Panc1 (cell line): Measurements from ENCODE around the gene NPLOC4. TPM values are rescaled to one million over a fixed set of nuclear protein-coding genes. Genes with fewer than 3 reads are reported as not detected.
A peak's percentile ranks its signal among the peaks of the same experiment; 100 is the strongest.

Experiments
- ATAC-seq: fragments of 200-7000 bp; cut with Tn5 transposase; 2 replicates; pipeline ENCODE4 v1.9.1; 2020; ENCODE audit warnings: mild to moderate bottlenecking, moderate library complexity
- BruUV-seq: library from RNA; stranded (reverse); fragments of 400-500 nt; replicated peaks from 2 replicates; lab custom pipeline; 2021; lab: Mats Ljungman, UMichigan
- CTCF ChIA-PET: fragments of 300-600 bp; sonication (Branson Sonifier 250); formaldehyde crosslinking; loops from one replicate; lab custom pipeline; 2022; ENCODE audit warnings: antibody characterized with exemption; lab: Charles Lee
- POLR2A ChIA-PET: fragments of 300-600 bp; sonication (Branson Sonifier 250); formaldehyde crosslinking; loops from one replicate; lab custom pipeline; 2022; ENCODE audit warnings: antibody characterized with exemption; lab: Charles Lee
- DNase-seq: peaks from one replicate; pipeline ENCODE4 v3.0.0-alpha.2; 2010; ENCODE audit warnings: low read depth, low spot score
- H3K27ac ChIP-seq: 2 replicates; pipeline ENCODE4 v1.5.1; 2011; ENCODE audit warnings: mild to moderate bottlenecking, low read length, inconsistent platforms
- H3K27me3 ChIP-seq: fragments of 200-500 bp; sonication (Bioruptor generic); 2 replicates; pipeline ENCODE4 v1.6.0; 2014; ENCODE audit warnings: low read length, inconsistent platforms; ENCODE audit not compliant: control insufficient read depth, insufficient read depth
- H3K36me3 ChIP-seq: fragments of 200-500 bp; sonication (Bioruptor generic); 2 replicates; pipeline ENCODE4 v1.5.1; 2014; ENCODE audit warnings: inconsistent platforms, mild to moderate bottlenecking, low read length, moderate library complexity; ENCODE audit not compliant: control insufficient read depth, insufficient read depth
- H3K4me1 ChIP-seq: 2 replicates; pipeline ENCODE4 v1.5.1; 2011; ENCODE audit warnings: inconsistent platforms, mild to moderate bottlenecking, low read length, moderate library complexity; ENCODE audit not compliant: control insufficient read depth, insufficient read depth
- H3K4me3 ChIP-seq, 2 experiments: 2 replicates each; pipeline ENCODE4 v1.5.1; 2011 to 2012; ENCODE audit warnings: low read depth in 2 of 2, low read length in 2 of 2, mild to moderate bottlenecking in 2 of 2, inconsistent platforms in 1 of 2, moderate library complexity in 1 of 2
- H3K9me3 ChIP-seq: fragments of 200-500 bp; sonication (Bioruptor generic); 2 replicates; pipeline ENCODE4 v1.5.1; 2014; ENCODE audit warnings: low read depth, mild to moderate bottlenecking, inconsistent platforms, low read length, moderate library complexity; ENCODE audit not compliant: control insufficient read depth, insufficient read depth
- CTCF ChIP-seq: fragments of 450-650 bp; IDR thresholded peaks from 2 replicates; pipeline ENCODE4 v1.5.1; 2017; ENCODE audit warnings: mild to moderate bottlenecking
- POLR2AphosphoS5 ChIP-seq: IDR thresholded peaks from 2 replicates; pipeline ENCODE4 v1.6.1; 2012; ENCODE audit warnings: mild to moderate bottlenecking, low read depth, low read length, moderate library complexity
- SIN3A ChIP-seq: IDR thresholded peaks from 2 replicates; pipeline ENCODE4 v1.6.1; 2012; ENCODE audit warnings: low read depth, mild to moderate bottlenecking, low read length, moderate library complexity, borderline replicate concordance; ENCODE audit not compliant: insufficient read depth
- TCF7L2 ChIP-seq: IDR thresholded peaks from 2 replicates; pipeline ENCODE4 v1.6.1; 2011; ENCODE audit warnings: mild to moderate bottlenecking, low read depth, low read length, inconsistent platforms
- in situ Hi-C: cut with HindIII; loops from 2 replicates; pipeline ENCODE4 v1.10.0; 2016; ENCODE audit warnings: low sequenced_read_pairs, low pct_unique_long_range_greater_than_20kb
- intact Hi-C: fragments of 100-400 bp; cut with micrococcal nuclease; formaldehyde crosslinking; loops from one replicate; pipeline ENCODE4 v1.10.0; 2022; ENCODE audit not compliant: unreplicated experiment
- total RNA-seq: library from RNA; stranded (reverse); gene quantifications from one replicate; pipeline ENCODE4 v1.2.1, GENCODE V29; 2021; ENCODE audit not compliant: unreplicated experiment
- TF ChIP-seq, protein P1 (sequence below), 2 experiments: IDR thresholded peaks; 2 replicates each; pipeline ENCODE4 v1.6.1; 2011 to 2012; ENCODE audit warnings: low read depth in 2 of 2, control low read depth in 1 of 2, low read length in 1 of 2, mild to moderate bottlenecking in 1 of 2, moderate library complexity in 1 of 2; ENCODE audit not compliant: insufficient read depth in 1 of 2

Gene NPLOC4
- total RNA-seq, 1 experiment from 2014 or later: 246 TPM

- Histone ChIP-seq H3K4me3 (no peak overlapping the region), H3K36me3 (no peaks in the 10 kb centered on the region), H3K27ac (peak overlapping the region; percentile 75), H3K27me3 (no peaks in the 10 kb centered on the region), H3K4me1 (peaks cover 33% of the 10 kb centered on the region), H3K9me3 (no peaks in the 10 kb centered on the region)
- DNase-seq (no peak), ATAC-seq (peak; percentile 7)
- TF ChIP-seq POLR2AphosphoS5: peak; percentile 95; the same call in 1 of the 2 replicates
- no peak for TF ChIP-seq TCF7L2
- TF ChIP-seq SIN3A: peak; percentile 86
- TF ChIP-seq, protein P1, sequence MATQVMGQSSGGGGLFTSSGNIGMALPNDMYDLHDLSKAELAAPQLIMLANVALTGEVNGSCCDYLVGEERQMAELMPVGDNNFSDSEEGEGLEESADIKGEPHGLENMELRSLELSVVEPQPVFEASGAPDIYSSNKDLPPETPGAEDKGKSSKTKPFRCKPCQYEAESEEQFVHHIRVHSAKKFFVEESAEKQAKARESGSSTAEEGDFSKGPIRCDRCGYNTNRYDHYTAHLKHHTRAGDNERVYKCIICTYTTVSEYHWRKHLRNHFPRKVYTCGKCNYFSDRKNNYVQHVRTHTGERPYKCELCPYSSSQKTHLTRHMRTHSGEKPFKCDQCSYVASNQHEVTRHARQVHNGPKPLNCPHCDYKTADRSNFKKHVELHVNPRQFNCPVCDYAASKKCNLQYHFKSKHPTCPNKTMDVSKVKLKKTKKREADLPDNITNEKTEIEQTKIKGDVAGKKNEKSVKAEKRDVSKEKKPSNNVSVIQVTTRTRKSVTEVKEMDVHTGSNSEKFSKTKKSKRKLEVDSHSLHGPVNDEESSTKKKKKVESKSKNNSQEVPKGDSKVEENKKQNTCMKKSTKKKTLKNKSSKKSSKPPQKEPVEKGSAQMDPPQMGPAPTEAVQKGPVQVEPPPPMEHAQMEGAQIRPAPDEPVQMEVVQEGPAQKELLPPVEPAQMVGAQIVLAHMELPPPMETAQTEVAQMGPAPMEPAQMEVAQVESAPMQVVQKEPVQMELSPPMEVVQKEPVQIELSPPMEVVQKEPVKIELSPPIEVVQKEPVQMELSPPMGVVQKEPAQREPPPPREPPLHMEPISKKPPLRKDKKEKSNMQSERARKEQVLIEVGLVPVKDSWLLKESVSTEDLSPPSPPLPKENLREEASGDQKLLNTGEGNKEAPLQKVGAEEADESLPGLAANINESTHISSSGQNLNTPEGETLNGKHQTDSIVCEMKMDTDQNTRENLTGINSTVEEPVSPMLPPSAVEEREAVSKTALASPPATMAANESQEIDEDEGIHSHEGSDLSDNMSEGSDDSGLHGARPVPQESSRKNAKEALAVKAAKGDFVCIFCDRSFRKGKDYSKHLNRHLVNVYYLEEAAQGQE (IDR thresholded peaks at IDR 0.05; ENCODE audit: insufficient read depth in 1 of 2, low read depth in 2 of 2, low read length in 1 of 2): peak in 1 of 2 experiments; percentile 69; a peak in 1 of 4 replicates
- TF ChIP-seq CTCF: no peak
- BruUV-seq: TSS peak; percentile 69
- in situ Hi-C loops: no loop called here
- ChIA-PET POLR2A (no interaction called here), CTCF (no interaction called here)
- intact Hi-C loops: no loop called here
Measured at GRCh38 chr17:81534157-81535006, 102.5 kb downstream of the NPLOC4 start.

DNA sequence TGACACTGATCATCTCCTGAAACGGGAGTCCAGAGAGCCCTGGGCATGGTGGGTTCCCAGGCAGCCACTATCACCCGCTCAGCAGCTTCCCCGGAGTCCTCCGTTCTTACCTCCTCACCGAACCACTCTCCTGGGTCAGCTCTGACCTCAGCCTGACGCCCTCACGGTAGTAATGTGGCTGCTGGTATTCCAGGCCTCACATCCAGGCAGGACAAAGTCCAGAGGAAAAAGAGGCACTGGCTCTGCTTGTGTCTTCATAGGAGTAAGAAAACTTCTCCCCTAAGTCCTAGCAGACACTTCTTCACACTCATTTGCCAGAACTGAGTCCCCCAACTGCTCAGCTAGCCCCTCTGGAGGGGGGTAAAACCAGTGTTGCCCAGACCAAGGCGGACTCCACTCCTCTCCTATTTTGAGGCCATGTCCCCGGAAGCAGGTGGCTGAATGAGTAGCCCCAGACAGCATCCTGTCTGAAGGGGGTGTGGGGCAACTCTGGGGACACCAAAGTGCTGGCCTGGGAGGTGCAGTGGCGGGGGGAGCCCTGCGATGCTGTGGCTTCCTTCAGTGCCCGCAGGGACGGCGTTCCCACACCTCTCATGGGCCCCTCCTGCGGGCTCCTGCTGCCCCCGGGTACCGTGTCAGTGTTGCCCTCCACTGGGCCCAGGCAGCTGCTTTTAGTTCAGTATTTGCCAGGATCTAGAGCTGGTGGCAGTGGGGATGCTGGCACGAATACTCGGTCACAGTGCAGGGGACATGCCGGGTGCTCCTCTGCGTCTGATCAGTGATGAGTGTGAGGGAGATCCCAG is 103.4 kb downstream of the NPLOC4 start:
- in situ Hi-C loops: no loop called here
- CTCF ChIA-PET: no interaction called here
- no TSS peak for BruUV-seq

More for the DNA sequence above, 103.4 kb downstream of the NPLOC4 start:
- POLR2A ChIA-PET: no interaction called here
- H3K4me3 ChIP-seq: no peak overlapping the region
- TF ChIP-seq POLR2AphosphoS5 (peak; percentile 29; the same call in 1 of the 2 replicates), TCF7L2 (no peak; the same call in 1 of the 2 replicates), CTCF (no peak), SIN3A (peak; percentile 93)
- TF ChIP-seq, protein P1 (IDR thresholded peaks at IDR 0.05; ENCODE audit: insufficient read depth in 1 of 2, low read depth in 2 of 2, low read length in 1 of 2): 0 out of 4 replicates have a peak, but pooled peaks of 1 of the 2 experiments have one; percentile 3
- peak overlapping the region; percentile 75 for H3K27ac ChIP-seq
- H3K9me3 ChIP-seq: no peaks in the 10 kb centered on the region
- no peak for DNase-seq
- H3K27me3 ChIP-seq: no peaks in the 10 kb centered on the region
- ATAC-seq: peak; percentile 0; the same call in 1 of the 2 replicates
- no peaks in the 10 kb centered on the region for H3K36me3 ChIP-seq
- intact Hi-C loops: no loop called here
- H3K4me1 ChIP-seq: peaks cover 25% of the 10 kb centered on the region
